Epithelial cell of proximal tubule (primary cell): ENCODE results near the gene MAZ. TPM values are rescaled to one million over a fixed set of nuclear protein-coding genes. Genes with fewer than 3 reads are reported as not detected.

Experiments
- DNase-seq: peaks from one replicate; pipeline ENCODE4 v3.0.0-alpha.2; 2011; ENCODE audit warnings: low read depth
- H3K4me3 ChIP-seq: 2 replicates; pipeline ENCODE4 v1.5.1; 2011; ENCODE audit warnings: low read depth, mild to moderate bottlenecking, low read length
- total RNA-seq: library from RNA; depleted of rRNA; stranded (reverse); fragments of >200 nt; gene quantifications from 2 replicates; pipeline ENCODE4 v1.2.3, GENCODE V29; 2015
- TF ChIP-seq, protein P1 (sequence below): conservative IDR thresholded peaks from 2 replicates; pipeline ENCODE4 v1.5.1; 2012; ENCODE audit warnings: low read depth, mild to moderate bottlenecking, low read length

The MAZ gene
- total RNA-seq, 1 donor from 2014 or later = 174 TPM

DNA sequence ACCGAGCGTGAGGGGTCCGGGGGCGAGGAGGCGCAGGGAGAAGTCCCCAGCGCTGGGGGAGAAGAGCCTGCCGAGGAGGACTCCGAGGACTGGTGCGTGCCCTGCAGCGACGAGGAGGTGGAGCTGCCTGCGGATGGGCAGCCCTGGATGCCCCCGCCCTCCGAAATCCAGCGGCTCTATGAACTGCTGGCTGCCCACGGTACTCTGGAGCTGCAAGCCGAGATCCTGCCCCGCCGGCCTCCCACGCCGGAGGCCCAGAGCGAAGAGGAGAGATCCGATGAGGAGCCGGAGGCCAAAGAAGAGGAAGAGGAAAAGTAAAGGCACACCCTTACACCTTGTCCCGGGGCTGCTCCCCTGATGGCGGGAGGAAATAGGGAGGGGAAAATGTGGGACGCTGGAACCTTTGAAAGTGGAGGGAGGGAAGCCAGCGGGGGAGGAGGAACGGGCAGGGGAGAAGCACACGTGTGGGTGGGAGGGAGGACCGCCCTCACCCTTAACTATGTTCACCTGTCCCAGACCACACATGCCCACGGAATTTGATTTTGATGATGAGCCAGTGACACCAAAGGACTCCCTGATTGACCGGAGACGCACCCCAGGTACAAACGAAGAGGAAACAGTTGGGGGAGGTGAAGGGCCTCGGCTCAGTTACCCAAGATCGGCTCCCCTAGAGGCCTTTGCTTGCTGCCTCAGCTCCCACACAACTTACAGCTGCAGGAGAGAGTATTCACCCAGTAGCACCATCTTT is 10.5 kb downstream of the MAZ start:
- TF ChIP-seq, protein P1, sequence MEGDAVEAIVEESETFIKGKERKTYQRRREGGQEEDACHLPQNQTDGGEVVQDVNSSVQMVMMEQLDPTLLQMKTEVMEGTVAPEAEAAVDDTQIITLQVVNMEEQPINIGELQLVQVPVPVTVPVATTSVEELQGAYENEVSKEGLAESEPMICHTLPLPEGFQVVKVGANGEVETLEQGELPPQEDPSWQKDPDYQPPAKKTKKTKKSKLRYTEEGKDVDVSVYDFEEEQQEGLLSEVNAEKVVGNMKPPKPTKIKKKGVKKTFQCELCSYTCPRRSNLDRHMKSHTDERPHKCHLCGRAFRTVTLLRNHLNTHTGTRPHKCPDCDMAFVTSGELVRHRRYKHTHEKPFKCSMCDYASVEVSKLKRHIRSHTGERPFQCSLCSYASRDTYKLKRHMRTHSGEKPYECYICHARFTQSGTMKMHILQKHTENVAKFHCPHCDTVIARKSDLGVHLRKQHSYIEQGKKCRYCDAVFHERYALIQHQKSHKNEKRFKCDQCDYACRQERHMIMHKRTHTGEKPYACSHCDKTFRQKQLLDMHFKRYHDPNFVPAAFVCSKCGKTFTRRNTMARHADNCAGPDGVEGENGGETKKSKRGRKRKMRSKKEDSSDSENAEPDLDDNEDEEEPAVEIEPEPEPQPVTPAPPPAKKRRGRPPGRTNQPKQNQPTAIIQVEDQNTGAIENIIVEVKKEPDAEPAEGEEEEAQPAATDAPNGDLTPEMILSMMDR = peak; percentile 19
- DNase-seq = no peak

DNA sequence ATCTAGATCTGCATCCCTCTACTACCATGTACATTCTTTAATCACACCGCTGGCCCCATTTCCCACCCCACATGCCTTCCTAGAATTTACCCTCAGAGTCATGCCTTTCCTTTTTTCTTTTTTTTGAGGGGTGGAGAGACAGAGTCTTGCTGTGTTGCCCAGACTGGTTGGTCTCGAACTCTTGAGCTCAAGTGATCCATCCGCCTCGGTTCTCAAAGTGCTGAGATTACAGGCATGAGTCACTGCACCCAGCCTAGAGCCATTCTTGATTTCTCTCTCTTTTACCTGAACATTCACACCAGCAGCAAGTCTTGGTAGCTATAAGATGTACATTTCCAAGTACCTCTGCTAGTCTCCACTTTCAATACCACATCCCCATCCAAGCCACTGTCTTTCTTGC is 11.8 kb downstream of the MAZ start:
- DNase-seq = no peak
- TF ChIP-seq, protein P1 = no peak
- no peak overlapping the region for H3K4me3 ChIP-seq

More for the DNA sequence above, 10.5 kb downstream of the MAZ start:
- peak overlapping the region; percentile 83 for H3K4me3 ChIP-seq

DNA sequence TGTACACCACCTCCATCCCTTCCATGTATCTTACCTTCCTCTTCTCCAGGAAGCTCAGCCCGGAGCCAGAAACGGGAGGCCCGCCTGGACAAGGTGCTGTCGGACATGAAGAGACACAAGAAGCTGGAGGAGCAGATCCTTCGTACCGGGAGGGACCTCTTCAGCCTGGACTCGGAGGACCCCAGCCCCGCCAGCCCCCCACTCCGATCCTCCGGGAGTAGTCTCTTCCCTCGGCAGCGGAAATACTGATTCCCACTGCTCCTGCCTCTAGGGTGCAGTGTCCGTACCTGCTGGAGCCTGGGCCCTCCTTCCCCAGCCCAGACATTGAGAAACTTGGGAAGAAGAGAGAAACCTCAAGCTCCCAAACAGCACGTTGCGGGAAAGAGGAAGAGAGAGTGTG is 13.2 kb downstream of the MAZ start:
- H3K4me3 ChIP-seq = peak overlapping the region; percentile 76
- TF ChIP-seq, protein P1 = peak; percentile 63
- no peak for DNase-seq

DNA sequence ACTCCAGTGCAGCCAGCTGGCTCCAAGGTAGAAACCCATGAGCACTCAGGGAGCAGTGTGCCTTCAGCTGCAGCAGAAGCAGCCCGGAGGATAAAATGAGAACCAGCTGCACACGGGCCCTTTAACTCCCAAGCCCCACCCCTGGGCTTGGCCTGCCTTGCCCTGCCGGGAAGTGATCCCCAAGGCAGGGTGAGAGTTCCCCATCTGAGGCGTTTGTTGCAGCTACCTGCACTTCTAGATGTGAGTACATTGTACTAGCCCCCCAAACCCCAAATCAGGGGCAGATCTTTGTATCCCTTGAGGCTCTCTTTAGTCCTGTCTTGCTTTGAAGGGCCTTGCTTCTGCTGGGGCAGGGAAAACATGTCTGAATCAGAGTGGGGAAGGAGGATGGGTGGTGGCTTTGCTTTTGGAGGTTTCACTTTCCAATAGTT is 14.0 kb downstream of the MAZ start, which contains the start of gene MVP:
MVP (plus strand) TSS at position 192 of the 431 bp plus-strand sequence. CDS start 10,088 bp downstream, outside the sequence.
- TF ChIP-seq, protein P1 = no peak
- peak within 1 kb of the TSS; percentile 76 for H3K4me3 ChIP-seq
- no peak for DNase-seq

DNA sequence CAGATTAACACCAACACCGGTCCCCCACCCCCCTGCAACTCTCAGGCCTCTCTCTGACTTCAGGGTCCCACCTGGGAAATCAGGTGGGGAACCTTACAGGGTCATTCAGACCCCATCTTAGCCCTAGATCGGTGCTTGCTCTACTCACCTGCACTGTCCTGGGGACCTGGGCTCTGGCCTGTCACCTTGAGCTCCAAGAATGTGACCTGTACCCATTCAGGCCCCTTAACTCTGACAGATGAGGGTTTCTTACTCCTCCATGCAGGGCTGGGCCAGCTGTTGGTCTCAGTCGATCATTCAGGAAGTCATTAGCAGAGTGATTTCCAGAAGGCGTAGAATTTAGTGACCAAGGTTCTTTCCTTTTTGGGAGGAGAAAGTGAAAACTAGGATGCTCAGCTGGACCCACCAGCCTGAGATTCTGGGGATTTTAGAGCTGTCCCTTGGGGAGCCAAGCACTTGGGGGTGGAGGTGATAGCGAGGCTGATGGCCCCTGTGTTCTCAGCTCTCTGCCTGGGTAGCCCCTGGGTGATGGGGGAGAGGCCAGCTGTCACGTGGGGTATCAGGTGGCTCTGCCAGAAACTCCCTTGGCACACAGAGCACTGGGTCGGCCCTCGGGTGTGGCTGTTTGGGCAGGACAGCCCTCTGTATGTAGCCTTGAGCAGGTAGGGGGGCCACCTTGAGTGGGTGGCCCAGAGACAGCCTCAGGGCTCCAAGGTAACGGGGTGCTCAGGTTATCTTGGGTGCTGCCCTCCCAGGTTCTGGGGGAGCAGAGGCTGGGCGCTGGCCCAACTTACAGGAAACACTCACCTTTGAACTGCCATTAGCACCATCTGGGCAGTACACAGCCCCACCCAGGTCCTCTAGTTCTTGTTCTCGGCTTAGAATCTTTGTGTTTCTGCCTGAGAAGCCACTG is 14.7 kb downstream of the MAZ start:
- DNase-seq = no peak
- peak overlapping the region; percentile 76 for H3K4me3 ChIP-seq
- TF ChIP-seq, protein P1 = no peak

DNA sequence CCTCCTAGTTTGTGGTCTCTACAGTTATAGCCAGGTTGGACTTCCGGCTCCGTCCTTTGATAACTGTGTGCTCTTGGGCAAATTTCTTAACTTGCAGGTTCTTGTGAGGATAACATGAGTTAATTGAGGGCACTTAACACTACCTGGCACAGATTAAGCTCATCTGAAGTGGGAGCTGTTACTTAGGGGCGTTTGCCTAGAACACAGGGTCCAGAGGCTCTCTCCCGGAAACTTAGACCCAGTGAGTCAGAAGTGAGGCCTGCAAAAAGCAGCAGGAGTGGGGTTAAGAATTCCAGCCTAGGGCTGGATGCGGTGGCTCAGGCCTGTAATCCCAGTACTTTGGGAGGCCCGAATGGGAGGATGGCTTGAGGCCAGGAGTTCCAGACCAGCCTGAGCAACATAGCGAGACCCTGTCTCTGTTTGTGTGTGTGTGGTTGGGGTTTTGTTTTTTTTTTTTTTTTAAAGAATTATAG is 15.3 kb downstream of the MAZ start:
- DNase-seq = no peak

More for the DNA sequence above, 15.3 kb downstream of the MAZ start:
- TF ChIP-seq, protein P1 = no peak
- H3K4me3 ChIP-seq = peak overlapping the region; percentile 76
